Muscle layer of duodenum (tissue), 2 donors: ENCODE results near the gene SDK1.
"Not testable (repeated sequence)": the region's sequence is repeated elsewhere in the genome, so short reads cannot be mapped to it uniquely, and the experiment has no call there.

Experiments used
- H3K27ac ChIP-seq: one replicate; pipeline ENCODE4 v1.7.0; 2013; ENCODE audit warnings: mild to moderate bottlenecking, low read length
- H3K27me3 ChIP-seq: one replicate; pipeline ENCODE4 v1.7.0; 2013; ENCODE audit warnings: low read depth, mild to moderate bottlenecking, control low read depth, low read length
- H3K36me3 ChIP-seq, 2 donors: one replicate each; pipeline ENCODE4 v1.7.0; 2013; ENCODE audit warnings: low read length in 2 of 2, control low read depth in 1 of 2, mild to moderate bottlenecking in 1 of 2; ENCODE audit not compliant: insufficient read depth in 2 of 2, control insufficient read depth in 1 of 2
- H3K4me1 ChIP-seq, 2 donors: one replicate each; pipeline ENCODE4 v1.7.0; 2013; ENCODE audit warnings: low read length in 2 of 2, mild to moderate bottlenecking in 2 of 2, control low read depth in 1 of 2, moderate library complexity in 1 of 2; ENCODE audit not compliant: insufficient read depth in 2 of 2, control insufficient read depth in 1 of 2
- H3K4me3 ChIP-seq, 2 donors: one replicate each; pipeline ENCODE4 v1.7.0; 2013; ENCODE audit warnings: low read length in 2 of 2, low read depth in 1 of 2, mild to moderate bottlenecking in 1 of 2
- H3K9me3 ChIP-seq, 2 donors: one replicate each; pipeline ENCODE4 v1.7.0; 2013; ENCODE audit warnings: low read length in 2 of 2, control low read depth in 1 of 2, mild to moderate bottlenecking in 1 of 2; ENCODE audit not compliant: control insufficient read depth in 1 of 2
- donor health status: healthy.

Gene SDK1

GRCh38 chr7:4260116-4260515 is 959.1 kb downstream of the SDK1 start:
- H3K27me3 ChIP-seq, H3K4me3 ChIP-seq, H3K9me3 ChIP-seq, H3K27ac ChIP-seq, H3K36me3 ChIP-seq: not testable (repeated sequence)
- H3K4me1 ChIP-seq, result peaks cover 0 to 22% of the 10 kb centered on the region in 2 donors

DNA sequence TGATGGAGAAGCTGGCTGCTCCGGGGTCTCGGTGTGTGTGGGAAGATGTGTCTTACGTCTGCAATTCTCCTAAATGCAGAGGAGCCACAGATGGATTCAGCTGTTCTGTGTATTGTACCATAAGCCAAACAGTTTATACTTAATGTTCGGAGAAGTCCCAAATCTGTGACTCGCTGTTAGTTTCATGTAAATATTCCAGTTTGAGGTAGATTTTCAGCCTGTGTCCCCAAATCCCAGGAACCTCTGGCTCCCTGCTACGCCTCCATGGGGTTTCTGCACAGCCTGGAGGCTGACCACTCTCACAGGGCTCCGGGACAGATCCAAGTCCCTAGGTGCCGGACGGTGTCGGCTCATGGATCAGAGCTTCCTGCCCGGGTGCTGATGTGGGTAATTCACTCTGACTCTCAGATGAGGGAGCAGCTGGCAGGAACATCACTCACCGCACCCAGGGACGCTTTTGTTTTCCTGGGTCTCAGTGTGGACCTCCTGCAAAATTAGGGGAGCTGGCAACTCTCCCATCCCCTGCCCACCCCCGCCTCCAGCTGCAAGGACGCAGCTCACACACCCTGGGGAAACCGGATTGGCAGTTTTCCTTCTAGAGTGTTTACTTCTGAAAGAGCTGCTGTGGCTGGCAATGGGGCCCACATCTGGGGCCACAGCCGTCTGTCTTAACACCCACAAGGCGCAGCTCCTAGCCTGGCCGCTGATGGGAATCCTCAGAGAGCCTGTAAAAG is 960.0 kb downstream of the SDK1 start:
- no peaks in the 10 kb centered on the region for H3K9me3 ChIP-seq
- no peaks in the 10 kb centered on the region for H3K36me3 ChIP-seq
- H3K27me3 ChIP-seq, result no peaks in the 10 kb centered on the region
- peaks cover 0 to 22% of the 10 kb centered on the region in 2 donors for H3K4me1 ChIP-seq
- H3K4me3 ChIP-seq, result peak overlapping the region in 1 of 2 donors; percentile 24
- no peak overlapping the region for H3K27ac ChIP-seq

- Histone ChIP-seq H3K27ac (no peak overlapping the region), H3K27me3 (no peaks in the 10 kb centered on the region), H3K9me3 (no peaks in the 10 kb centered on the region), H3K4me3 (no peak overlapping the region), H3K4me1 (peaks cover 0 to 20% of the 10 kb centered on the region in 2 donors), H3K36me3 (no peaks in the 10 kb centered on the region)
Observed at GRCh38 chr7:4261601-4261960, 960.5 kb downstream of the SDK1 start.

- H3K9me3 ChIP-seq, H3K27ac ChIP-seq, H3K36me3 ChIP-seq, H3K4me3 ChIP-seq, H3K27me3 ChIP-seq: not testable (repeated sequence)
- peaks cover 0 to 12% of the 10 kb centered on the region in 2 donors for H3K4me1 ChIP-seq
Observed at GRCh38 chr7:4264206-4264605, 963.2 kb downstream of the SDK1 start.

- Histone ChIP-seq H3K27ac (no peak overlapping the region), H3K36me3 (no peaks in the 10 kb centered on the region), H3K9me3 (no peaks in the 10 kb centered on the region), H3K4me1 (peaks cover 0 to 12% of the 10 kb centered on the region in 2 donors), H3K27me3 (no peaks in the 10 kb centered on the region), H3K4me3 (no peak overlapping the region)
Observed at GRCh38 chr7:4265066-4265465, 964.0 kb downstream of the SDK1 start.

- Histone ChIP-seq H3K4me1 (peaks cover 0 to 10% of the 10 kb centered on the region in 2 donors), H3K36me3 (no peaks in the 10 kb centered on the region), H3K9me3 (no peaks in the 10 kb centered on the region), H3K4me3 (no peak overlapping the region), H3K27me3 (no peaks in the 10 kb centered on the region), H3K27ac (no peak overlapping the region)
Observed at GRCh38 chr7:4265676-4266075, 964.6 kb downstream of the SDK1 start.

DNA sequence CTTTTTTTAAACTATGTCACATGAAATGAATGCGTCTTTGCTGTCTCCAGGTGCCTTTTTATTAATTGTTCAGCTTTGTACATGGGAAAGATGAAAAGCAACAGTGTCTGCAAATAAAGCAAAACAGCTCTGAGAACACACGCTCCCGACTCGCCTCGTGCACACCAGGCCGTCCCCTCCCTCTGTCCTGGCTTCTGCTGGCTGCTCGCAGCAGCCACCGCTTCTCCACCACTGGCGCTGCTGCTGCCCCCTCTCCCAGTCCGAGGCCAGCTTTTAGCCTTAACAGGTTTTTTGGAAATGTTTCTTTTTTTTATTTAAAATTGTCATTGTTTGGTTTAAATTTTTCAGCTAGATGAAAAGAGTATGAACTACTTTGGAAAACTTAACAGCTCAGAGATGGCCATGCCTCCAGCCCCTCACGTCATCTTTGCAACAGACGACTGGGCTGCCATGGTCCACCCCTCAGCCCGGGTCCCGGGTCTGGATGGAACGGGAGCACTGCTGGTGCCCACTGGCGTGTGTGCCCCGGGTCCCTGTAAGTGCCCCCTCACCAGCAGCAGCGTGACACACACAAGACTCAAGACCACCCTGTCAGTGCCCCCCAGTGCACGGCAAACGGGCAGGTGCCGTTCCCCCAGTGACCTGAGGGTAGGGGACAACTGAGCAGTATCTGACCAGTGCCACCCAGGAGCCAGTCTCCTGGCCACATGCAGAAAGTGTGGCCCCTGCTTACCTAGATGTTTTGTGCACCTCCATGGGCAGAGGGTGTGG is 965.4 kb downstream of the SDK1 start:
- no peaks in the 10 kb centered on the region for H3K36me3 ChIP-seq
- no peak overlapping the region for H3K4me3 ChIP-seq
- no peak overlapping the region for H3K27ac ChIP-seq
- H3K27me3 ChIP-seq, result no peaks in the 10 kb centered on the region
- no peaks in the 10 kb centered on the region for H3K9me3 ChIP-seq
- peaks cover 0 to 2% of the 10 kb centered on the region in 2 donors for H3K4me1 ChIP-seq

- H3K27ac ChIP-seq, result no peak overlapping the region
- no peaks in the 10 kb centered on the region for H3K27me3 ChIP-seq
- no peaks in the 10 kb centered on the region for H3K9me3 ChIP-seq
- no peaks in the 10 kb centered on the region for H3K36me3 ChIP-seq
- H3K4me1 ChIP-seq, result no peaks in the 10 kb centered on the region
- H3K4me3 ChIP-seq, result no peak overlapping the region
Observed at GRCh38 chr7:4267341-4268039, 966.4 kb downstream of the SDK1 start.

- no peak overlapping the region for H3K27ac ChIP-seq
- no peaks in the 10 kb centered on the region for H3K27me3 ChIP-seq
- no peaks in the 10 kb centered on the region for H3K9me3 ChIP-seq
- no peaks in the 10 kb centered on the region for H3K36me3 ChIP-seq
- no peaks in the 10 kb centered on the region for H3K4me1 ChIP-seq
- no peak overlapping the region for H3K4me3 ChIP-seq
Observed at GRCh38 chr7:4268040-4268965, 967.3 kb downstream of the SDK1 start.

GRCh38 chr7:4269086-4269485 is 968.0 kb downstream of the SDK1 start:
- H3K27me3 ChIP-seq, result no peaks in the 10 kb centered on the region
- no peak overlapping the region for H3K27ac ChIP-seq
- no peaks in the 10 kb centered on the region for H3K36me3 ChIP-seq
- no peaks in the 10 kb centered on the region for H3K9me3 ChIP-seq
- H3K4me1 ChIP-seq, result no peaks in the 10 kb centered on the region
- H3K4me3 ChIP-seq, result no peak overlapping the region
